ENCODE data around the gene MPV17L.

- no peak for TF ChIP-seq CTCF (IDR thresholded peaks at IDR 0.05)
- no peak for TF ChIP-seq POLR2A (IDR thresholded peaks at IDR 0.05)
- no peak for TF ChIP-seq EP300 (IDR thresholded peaks at IDR 0.05)
Observed at GRCh38 chr16:15418206-15418605, 22.7 kb downstream of the MPV17L start.
